ENCODE results near the gene CPLX3.

Gene CPLX3

DNA sequence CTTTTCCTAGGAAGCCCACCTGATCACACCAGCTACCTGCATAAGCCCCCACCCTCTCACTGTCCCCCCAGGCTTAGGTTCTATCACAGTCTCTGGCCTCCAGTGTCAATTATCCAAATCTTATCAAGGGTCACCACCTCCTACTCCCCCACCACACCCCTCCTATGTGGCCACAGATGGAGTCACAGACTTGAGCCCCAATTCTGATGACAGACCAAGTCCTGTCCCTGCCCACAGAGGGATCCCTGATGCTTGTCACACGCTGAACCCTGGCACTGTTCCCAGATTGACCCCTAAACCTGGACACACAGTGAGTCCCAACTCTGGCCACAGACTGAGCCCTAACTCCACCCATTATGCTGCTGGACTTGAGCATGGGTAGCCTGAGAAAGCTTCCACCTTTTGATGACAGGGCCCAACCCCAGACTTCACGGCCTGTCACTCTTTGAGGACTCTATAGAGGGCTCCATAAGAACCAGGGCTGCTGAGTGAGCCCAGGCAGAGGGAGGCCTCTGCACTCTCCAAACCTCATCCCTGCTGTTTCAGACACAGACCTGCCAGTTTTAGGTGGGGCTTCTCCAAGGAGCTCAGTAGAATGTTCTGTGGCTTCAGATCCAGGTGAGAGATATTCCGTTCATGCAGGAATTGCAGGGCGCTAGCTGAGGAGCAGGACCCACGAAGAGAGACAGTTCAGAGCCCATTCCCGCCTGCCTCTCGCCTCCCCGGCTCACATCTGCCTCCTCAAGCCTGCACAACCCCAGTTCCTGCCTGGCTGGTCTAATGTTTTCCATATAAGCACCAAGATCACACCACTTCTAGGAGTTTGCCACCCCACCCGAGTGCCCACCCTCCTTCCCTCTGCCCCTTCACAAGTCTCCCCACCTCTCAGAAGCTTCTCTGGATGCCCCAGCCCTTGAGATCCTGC lies 14.7 kb downstream of the CPLX3 start:
- Histone ChIP-seq H3K27ac (ENCODE audit: low read depth, low read length) (no peak overlapping the region), H3K9me3 (ENCODE audit: control insufficient read depth, insufficient read depth, low read length) (no peaks in the 10 kb centered on the region), H3K27me3 (ENCODE audit: control insufficient read depth, insufficient read depth, low read length) (no peaks in the 10 kb centered on the region), H3K4me1 (ENCODE audit: control insufficient read depth, insufficient read depth, low read length) (peaks cover 7% of the 10 kb centered on the region; the same call in 1 of the 2 replicates), H3K36me3 (ENCODE audit: control insufficient read depth, insufficient read depth, low read length) (peaks cover 37% of the 10 kb centered on the region), H3K9ac (ENCODE audit: low read depth, low read length) (no peak overlapping the region), H3K4me3 (ENCODE audit: low read depth, low read length) (no peak overlapping the region)

- no peaks in the 10 kb centered on the region for H3K9me3 ChIP-seq (ENCODE audit: control insufficient read depth, insufficient read depth, low read length)
- no peaks in the 10 kb centered on the region for H3K27me3 ChIP-seq (ENCODE audit: control insufficient read depth, insufficient read depth, low read length)
Measured at GRCh38 chr15:74841891-74842373, 15.5 kb downstream of the CPLX3 start.

DNA sequence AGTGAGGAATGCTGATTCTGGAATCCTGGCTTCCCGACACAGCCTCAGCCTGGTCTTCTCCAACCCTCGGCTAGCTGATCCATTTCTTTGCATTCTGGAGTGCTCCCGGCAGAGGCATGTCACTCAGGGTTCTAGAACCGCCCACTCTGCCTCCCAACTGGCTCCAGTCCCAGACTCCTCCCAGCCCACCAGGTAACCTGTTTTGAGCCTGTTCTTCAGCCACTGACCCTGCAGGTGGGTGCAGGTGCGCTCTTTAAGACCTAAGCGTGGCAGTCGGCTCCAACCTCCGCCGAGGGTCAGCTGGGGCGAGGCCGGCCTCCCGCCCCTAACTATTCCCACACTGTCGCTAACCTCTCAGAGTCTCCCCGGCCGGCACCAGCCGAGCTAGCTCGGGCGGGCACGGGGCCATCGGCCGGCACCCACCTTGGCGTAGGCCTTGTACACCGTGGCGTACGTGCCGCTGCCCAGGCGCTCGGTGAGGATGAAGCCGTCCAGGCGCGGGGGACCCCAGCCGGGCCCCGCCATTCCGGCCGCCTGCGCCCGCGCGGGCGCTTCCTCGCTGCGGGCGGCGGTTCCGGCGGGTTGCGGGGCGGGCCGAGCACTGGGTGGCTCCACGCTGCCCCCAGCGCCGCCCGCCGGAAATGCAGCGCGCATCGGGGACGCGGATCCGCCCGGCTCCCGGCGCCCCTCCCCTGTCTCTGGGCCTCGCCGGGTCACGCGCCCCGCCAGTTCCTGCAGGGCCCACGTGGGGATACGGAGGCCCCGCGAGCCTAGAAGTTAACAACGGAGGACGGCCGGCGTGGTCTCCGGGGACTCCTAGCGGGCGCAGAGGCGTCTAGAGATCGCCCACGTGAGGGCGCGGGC lies 16.4 kb downstream of the CPLX3 start, which contains the start of gene ULK3:
TSS of gene ULK3 (minus strand) at position 576 of the 864 bp plus-strand sequence. CDS start at position 525, 51 bp downstream.
- Histone ChIP-seq H3K9me3 (ENCODE audit: control insufficient read depth, insufficient read depth, low read length) (no peaks in the 10 kb centered on the region), H3K4me3 (ENCODE audit: low read depth, low read length) (peak within 1 kb of the TSS; percentile 81), H3K4me1 (ENCODE audit: control insufficient read depth, insufficient read depth, low read length) (peaks cover 7% of the 10 kb centered on the region; the same call in 1 of the 2 replicates), H3K36me3 (ENCODE audit: control insufficient read depth, insufficient read depth, low read length) (peaks cover 37% of the 10 kb centered on the region), H3K27me3 (ENCODE audit: control insufficient read depth, insufficient read depth, low read length) (no peaks in the 10 kb centered on the region), H3K27ac (ENCODE audit: low read depth, low read length) (peak within 1 kb of the TSS; percentile 95), H3K9ac (ENCODE audit: low read depth, low read length) (peak within 1 kb of the TSS; percentile 90)

More at GRCh38 chr15:74841891-74842373, 15.5 kb downstream of the CPLX3 start:
- no peak overlapping the region for H3K9ac ChIP-seq (ENCODE audit: low read depth, low read length)
- H3K27ac ChIP-seq (ENCODE audit: low read depth, low read length), result peak overlapping the region; percentile 15
- peaks cover 7% of the 10 kb centered on the region; the same call in 1 of the 2 replicates for H3K4me1 ChIP-seq (ENCODE audit: control insufficient read depth, insufficient read depth, low read length)
- peaks cover 31% of the 10 kb centered on the region for H3K36me3 ChIP-seq (ENCODE audit: control insufficient read depth, insufficient read depth, low read length)
- peak overlapping the region; percentile 81 for H3K4me3 ChIP-seq (ENCODE audit: low read depth, low read length)

GRCh38 chr15:74843445-74843828 lies 17.0 kb downstream of the CPLX3 start:
- peak overlapping the region; percentile 95 for H3K27ac ChIP-seq (ENCODE audit: low read depth, low read length)
- H3K4me1 ChIP-seq (ENCODE audit: control insufficient read depth, insufficient read depth, low read length), result peaks cover 7% of the 10 kb centered on the region; the same call in 1 of the 2 replicates
- peaks cover 40% of the 10 kb centered on the region for H3K36me3 ChIP-seq (ENCODE audit: control insufficient read depth, insufficient read depth, low read length)

DNA sequence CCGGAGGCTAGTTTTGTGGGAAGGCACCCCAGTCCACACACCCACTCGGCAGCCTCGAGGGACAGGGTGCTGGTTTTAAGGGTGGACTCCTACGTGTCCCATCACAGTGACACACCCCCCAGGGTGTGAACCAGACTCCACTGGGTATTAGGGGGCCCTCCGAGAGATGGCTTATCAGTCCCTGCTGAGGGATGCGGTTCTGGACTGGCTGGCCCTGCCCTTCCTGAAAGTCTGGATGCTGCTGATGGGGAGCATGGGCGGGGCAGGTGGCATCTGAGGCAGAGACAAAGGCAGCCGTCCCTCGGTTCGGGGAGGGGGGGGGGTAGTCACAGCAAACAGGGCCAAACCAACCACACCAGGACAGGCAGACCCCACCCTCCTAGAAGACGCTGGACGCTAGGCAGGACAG lies 17.5 kb downstream of the CPLX3 start:
- Histone ChIP-seq H3K9ac (ENCODE audit: low read depth, low read length) (peak overlapping the region; percentile 90), H3K4me3 (ENCODE audit: low read depth, low read length) (peak overlapping the region; percentile 81), H3K9me3 (ENCODE audit: control insufficient read depth, insufficient read depth, low read length) (no peaks in the 10 kb centered on the region), H3K27ac (ENCODE audit: low read depth, low read length) (peak overlapping the region; percentile 95), H3K36me3 (ENCODE audit: control insufficient read depth, insufficient read depth, low read length) (peaks cover 40% of the 10 kb centered on the region), H3K27me3 (ENCODE audit: control insufficient read depth, insufficient read depth, low read length) (no peaks in the 10 kb centered on the region), H3K4me1 (ENCODE audit: control insufficient read depth, insufficient read depth, low read length) (peaks cover 7% of the 10 kb centered on the region; the same call in 1 of the 2 replicates)

More at GRCh38 chr15:74843445-74843828, 17.0 kb downstream of the CPLX3 start:
- Histone ChIP-seq H3K4me3 (ENCODE audit: low read depth, low read length) (peak overlapping the region; percentile 81), H3K9ac (ENCODE audit: low read depth, low read length) (peak overlapping the region; percentile 90), H3K27me3 (ENCODE audit: control insufficient read depth, insufficient read depth, low read length) (no peaks in the 10 kb centered on the region), H3K9me3 (ENCODE audit: control insufficient read depth, insufficient read depth, low read length) (no peaks in the 10 kb centered on the region)

GRCh38 chr15:74844319-74845207 lies 18.1 kb downstream of the CPLX3 start:
- H3K4me3 ChIP-seq (ENCODE audit: low read depth, low read length), result no peak overlapping the region
- peaks cover 40% of the 10 kb centered on the region for H3K36me3 ChIP-seq (ENCODE audit: control insufficient read depth, insufficient read depth, low read length)
- no peak overlapping the region for H3K27ac ChIP-seq (ENCODE audit: low read depth, low read length)

DNA sequence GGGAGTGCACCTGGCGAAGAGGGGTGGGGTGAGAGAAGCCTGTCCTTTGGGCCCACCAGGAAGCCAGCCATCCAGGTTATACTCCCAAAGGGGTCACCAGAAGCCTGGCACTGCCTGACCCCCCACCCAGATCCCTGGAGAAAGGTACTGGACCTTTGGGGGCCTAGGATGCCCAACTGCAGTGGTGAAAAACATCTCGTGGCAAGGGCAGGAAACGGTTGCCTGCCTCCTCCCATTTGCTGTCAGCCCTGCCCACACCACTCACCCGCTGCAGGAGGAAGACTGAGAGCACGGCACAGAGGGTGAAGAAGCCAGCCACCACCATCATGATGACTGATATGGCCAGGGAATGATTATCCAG lies 18.8 kb downstream of the CPLX3 start:
- Histone ChIP-seq H3K9ac (ENCODE audit: low read depth, low read length) (no peak overlapping the region), H3K27me3 (ENCODE audit: control insufficient read depth, insufficient read depth, low read length) (no peaks in the 10 kb centered on the region), H3K27ac (ENCODE audit: low read depth, low read length) (no peak overlapping the region), H3K4me1 (ENCODE audit: control insufficient read depth, insufficient read depth, low read length) (peaks cover 7% of the 10 kb centered on the region; the same call in 1 of the 2 replicates), H3K36me3 (ENCODE audit: control insufficient read depth, insufficient read depth, low read length) (peaks cover 45% of the 10 kb centered on the region), H3K4me3 (ENCODE audit: low read depth, low read length) (no peak overlapping the region), H3K9me3 (ENCODE audit: control insufficient read depth, insufficient read depth, low read length) (no peaks in the 10 kb centered on the region)

More at GRCh38 chr15:74844319-74845207, 18.1 kb downstream of the CPLX3 start:
- Histone ChIP-seq H3K9me3 (ENCODE audit: control insufficient read depth, insufficient read depth, low read length) (no peaks in the 10 kb centered on the region), H3K4me1 (ENCODE audit: control insufficient read depth, insufficient read depth, low read length) (peaks cover 7% of the 10 kb centered on the region; the same call in 1 of the 2 replicates), H3K9ac (ENCODE audit: low read depth, low read length) (no peak overlapping the region), H3K27me3 (ENCODE audit: control insufficient read depth, insufficient read depth, low read length) (no peaks in the 10 kb centered on the region)

DNA sequence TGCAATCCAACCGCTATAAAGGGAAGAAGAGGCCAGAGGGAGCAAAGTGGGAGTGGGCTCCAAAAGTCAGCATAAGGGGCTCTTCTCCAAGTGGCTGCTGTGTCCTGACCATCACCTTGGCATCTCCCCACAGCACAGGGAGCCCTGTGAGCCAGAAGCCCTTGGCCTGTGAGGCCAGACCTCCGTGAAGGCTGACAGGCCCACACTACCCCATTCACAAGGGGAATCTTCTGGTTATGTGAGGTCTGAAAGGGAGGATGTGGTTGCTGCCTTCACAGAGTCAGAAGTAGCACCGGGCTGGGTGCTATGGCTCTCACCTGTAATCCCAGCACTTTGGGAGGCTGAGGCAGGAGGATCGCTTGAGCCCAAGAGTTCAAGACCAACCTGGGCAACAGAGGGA lies 19.2 kb downstream of the CPLX3 start:
- Histone ChIP-seq H3K9me3 (ENCODE audit: control insufficient read depth, insufficient read depth, low read length) (no peaks in the 10 kb centered on the region), H3K4me1 (ENCODE audit: control insufficient read depth, insufficient read depth, low read length) (peaks cover 7% of the 10 kb centered on the region; the same call in 1 of the 2 replicates), H3K9ac (ENCODE audit: low read depth, low read length) (no peak overlapping the region), H3K36me3 (ENCODE audit: control insufficient read depth, insufficient read depth, low read length) (peaks cover 49% of the 10 kb centered on the region), H3K27me3 (ENCODE audit: control insufficient read depth, insufficient read depth, low read length) (no peaks in the 10 kb centered on the region), H3K27ac (ENCODE audit: low read depth, low read length) (no peak overlapping the region), H3K4me3 (ENCODE audit: low read depth, low read length) (no peak overlapping the region)

- H3K36me3 ChIP-seq (ENCODE audit: control insufficient read depth, insufficient read depth, low read length), result peaks cover 59% of the 10 kb centered on the region
- H3K9ac ChIP-seq (ENCODE audit: low read depth, low read length), result no peak overlapping the region
Measured at GRCh38 chr15:74847432-74847831, 21.0 kb downstream of the CPLX3 start.

GRCh38 chr15:74850393-74850792 lies 24.0 kb downstream of the CPLX3 start:
- H3K9me3 ChIP-seq (ENCODE audit: control insufficient read depth, insufficient read depth, low read length), result no peaks in the 10 kb centered on the region
- no peak overlapping the region for H3K27ac ChIP-seq (ENCODE audit: low read depth, low read length)
- H3K27me3 ChIP-seq (ENCODE audit: control insufficient read depth, insufficient read depth, low read length), result no peaks in the 10 kb centered on the region
- no peak overlapping the region for H3K4me3 ChIP-seq (ENCODE audit: low read depth, low read length)
- H3K4me1 ChIP-seq (ENCODE audit: control insufficient read depth, insufficient read depth, low read length), result no peaks in the 10 kb centered on the region
- peaks cover 66% of the 10 kb centered on the region for H3K36me3 ChIP-seq (ENCODE audit: control insufficient read depth, insufficient read depth, low read length)
- H3K9ac ChIP-seq (ENCODE audit: low read depth, low read length), result no peak overlapping the region

More at GRCh38 chr15:74847432-74847831, 21.0 kb downstream of the CPLX3 start:
- H3K27ac ChIP-seq (ENCODE audit: low read depth, low read length), result no peak overlapping the region
- no peaks in the 10 kb centered on the region for H3K9me3 ChIP-seq (ENCODE audit: control insufficient read depth, insufficient read depth, low read length)
- H3K4me3 ChIP-seq (ENCODE audit: low read depth, low read length), result no peak overlapping the region
- H3K4me1 ChIP-seq (ENCODE audit: control insufficient read depth, insufficient read depth, low read length), result peaks cover 4% of the 10 kb centered on the region; the same call in 1 of the 2 replicates
- no peaks in the 10 kb centered on the region for H3K27me3 ChIP-seq (ENCODE audit: control insufficient read depth, insufficient read depth, low read length)
